ENCODE results near the gene RAP1GDS1.

DNA sequence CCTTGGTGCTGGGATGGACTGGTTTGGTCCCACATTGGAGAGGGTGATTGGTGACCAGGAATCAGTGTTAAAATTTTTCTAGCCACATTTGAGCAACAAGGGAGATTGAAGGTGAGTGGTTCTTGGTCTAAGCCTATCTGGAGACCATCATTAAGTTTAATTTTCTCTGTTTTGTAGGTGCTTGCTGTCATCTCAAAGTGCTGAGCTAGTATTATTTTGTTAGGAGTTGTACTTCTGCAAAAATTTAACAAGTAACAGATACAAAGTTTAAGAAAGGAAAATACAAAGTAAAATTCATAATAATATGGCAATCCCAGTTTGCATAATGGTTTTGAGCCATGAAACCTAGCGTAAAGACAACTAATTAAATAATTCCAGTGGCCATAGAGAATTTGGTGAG lies 66.5 kb downstream of the RAP1GDS1 start:
- no peak for TF ChIP-seq POLR2AphosphoS5 (IDR thresholded peaks at IDR 0.05; ENCODE audit: low read depth)
- TF ChIP-seq, protein P1, sequence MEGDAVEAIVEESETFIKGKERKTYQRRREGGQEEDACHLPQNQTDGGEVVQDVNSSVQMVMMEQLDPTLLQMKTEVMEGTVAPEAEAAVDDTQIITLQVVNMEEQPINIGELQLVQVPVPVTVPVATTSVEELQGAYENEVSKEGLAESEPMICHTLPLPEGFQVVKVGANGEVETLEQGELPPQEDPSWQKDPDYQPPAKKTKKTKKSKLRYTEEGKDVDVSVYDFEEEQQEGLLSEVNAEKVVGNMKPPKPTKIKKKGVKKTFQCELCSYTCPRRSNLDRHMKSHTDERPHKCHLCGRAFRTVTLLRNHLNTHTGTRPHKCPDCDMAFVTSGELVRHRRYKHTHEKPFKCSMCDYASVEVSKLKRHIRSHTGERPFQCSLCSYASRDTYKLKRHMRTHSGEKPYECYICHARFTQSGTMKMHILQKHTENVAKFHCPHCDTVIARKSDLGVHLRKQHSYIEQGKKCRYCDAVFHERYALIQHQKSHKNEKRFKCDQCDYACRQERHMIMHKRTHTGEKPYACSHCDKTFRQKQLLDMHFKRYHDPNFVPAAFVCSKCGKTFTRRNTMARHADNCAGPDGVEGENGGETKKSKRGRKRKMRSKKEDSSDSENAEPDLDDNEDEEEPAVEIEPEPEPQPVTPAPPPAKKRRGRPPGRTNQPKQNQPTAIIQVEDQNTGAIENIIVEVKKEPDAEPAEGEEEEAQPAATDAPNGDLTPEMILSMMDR (IDR thresholded peaks at IDR 0.05; ENCODE audit: insufficient read depth, low read length) = no peak
